ENCODE measurements around the gene UAP1L1. TPM values are rescaled to one million over a fixed set of nuclear protein-coding genes. Genes with fewer than 3 reads are reported as not detected.

The UAP1L1 gene
- total and polyA plus RNA-seq, 9 of the 15 experiments (the other 6 are each of a cell fraction or from before 2014, with no cell fraction given), result 0.20 to 8.6 (median 3.7) TPM

GRCh38 chr9:137114613-137115393 lies 37.5 kb downstream of the UAP1L1 start, which contains the start of gene DPP7 (continued):
- no peak for TF ChIP-seq THRB (CRISPR knock-in tag; conservative IDR thresholded peaks at IDR 0.05)
- no peak for TF ChIP-seq SMARCB1 (IDR thresholded peaks at IDR 0.05; ENCODE audit: insufficient read length, low read depth)
- TF ChIP-seq ZNF253 (CRISPR knock-in tag; conservative IDR thresholded peaks at IDR 0.05), result no peak
- no peak for TF ChIP-seq MECOM (CRISPR knock-in tag; IDR thresholded peaks at IDR 0.05)
- no peak; the same call in 1 of the 2 replicates for TF ChIP-seq NR2C2 (CRISPR knock-in tag; IDR thresholded peaks at IDR 0.05)
- TF ChIP-seq NR2C2 (tag; IDR thresholded peaks at IDR 0.05), result peak; percentile 95
- no peak for TF ChIP-seq PKNOX1 (IDR thresholded peaks at IDR 0.05)
- no peak for TF ChIP-seq ZBTB49 (CRISPR knock-in tag; IDR thresholded peaks at IDR 0.05; ENCODE audit: borderline replicate concordance)
- no peak for TF ChIP-seq NKRF (IDR thresholded peaks at IDR 0.05; ENCODE audit: borderline replicate concordance)
- TF ChIP-seq FOXA1 (IDR thresholded peaks at IDR 0.05; ENCODE audit: borderline replicate concordance), result no peak
- no peak for TF ChIP-seq ETS2 (tag; IDR thresholded peaks at IDR 0.05; ENCODE audit: borderline replicate concordance, poor library complexity, severe bottlenecking)
- no peak for TF ChIP-seq BRF1 (IDR thresholded peaks at IDR 0.05; ENCODE audit: borderline replicate concordance, extremely low read depth, insufficient read length)
- TF ChIP-seq TARDBP (IDR thresholded peaks at IDR 0.05), result no peak
- peak; percentile 85 for TF ChIP-seq CCNT2 (IDR thresholded peaks at IDR 0.05; ENCODE audit: borderline replicate concordance, extremely low read depth, insufficient read length, low read depth, low read length)
- TF ChIP-seq MBD2 (IDR thresholded peaks at IDR 0.05; ENCODE audit: borderline replicate concordance, low read depth), result no peak; the same call in 1 of the 2 replicates
- no peak for TF ChIP-seq JUND (IDR thresholded peaks at IDR 0.05; ENCODE audit: borderline replicate concordance, low read depth, low read length)
- TF ChIP-seq JUND (tag; IDR thresholded peaks at IDR 0.05; ENCODE audit: borderline replicate concordance, low read depth, low read length), result no peak
- TF ChIP-seq VEZF1 (CRISPR knock-in tag; IDR thresholded peaks at IDR 0.05), result peak; percentile 62
- no peak for TF ChIP-seq PCBP2 (IDR thresholded peaks at IDR 0.05; ENCODE audit: low read depth, low read length, poor library complexity, severe bottlenecking)

All from K562 (cell line).